ENCODE results near the gene COX7A2. TPM values are rescaled to one million over a fixed set of nuclear protein-coding genes. Genes with fewer than 3 reads are reported as not detected.

COX7A2 gene
- total and polyA plus RNA-seq, 2 donors (not counting 1 experiment from before 2014, with no cell fraction given), result 83.8 to 160 TPM

Other genes starting within 250 kb of the COX7A2 start
- not detected in 2 replicates for gene COL12A1, start 37.7 kb downstream of the COX7A2 start, total RNA-seq
- gene COL12A1, start 37.7 kb downstream of the COX7A2 start, polyA plus RNA-seq, result not detected in 2 replicates
- gene TMEM30A, start 41.0 kb upstream of the COX7A2 start, total RNA-seq, result 53.9 and 55.3 TPM in 2 replicates
- 4.7 and 7.5 TPM in 2 replicates for gene TMEM30A, start 41.0 kb upstream of the COX7A2 start, polyA plus RNA-seq
- not detected in 2 replicates for gene FILIP1, start 250.0 kb upstream of the COX7A2 start, total RNA-seq
- gene FILIP1, start 250.0 kb upstream of the COX7A2 start, polyA plus RNA-seq, result not detected in 2 replicates

All from B cell (primary cell).